Thoracic aorta (tissue), 2 donors: ENCODE measurements around the gene PSORS1C1. TPM values are rescaled to one million over a fixed set of nuclear protein-coding genes. Genes with fewer than 3 reads are reported as not detected.
A peak's percentile ranks its signal among the peaks of the same experiment; 100 is the strongest.

Experiments used
- ATAC-seq: fragments of 150-250 bp; one replicate; pipeline ENCODE4 v1.8.0; 2017; ENCODE audit warnings: low read depth; ENCODE audit not compliant: insufficient number of reproducible peaks, low FRiP score
- DNase-seq: peaks from one replicate; pipeline ENCODE4 v3.0.0-alpha.2; 2020; ENCODE audit warnings: low spot score
- H3K27ac ChIP-seq, 2 donors: fragments of 200-600 bp; sonication (generic); 1 replicate in 1 of 2; 2 replicates in 1 of 2; pipeline ENCODE4 v1.5.1; 2016; ENCODE audit warnings: mild to moderate bottlenecking in 2 of 2, moderate library complexity in 2 of 2
- H3K27me3 ChIP-seq: fragments of 200-600 bp; sonication (generic); replicated peaks from 2 replicates; pipeline ENCODE4 v1.6.0; 2016; ENCODE audit warnings: mild to moderate bottlenecking; ENCODE audit not compliant: insufficient read depth
- H3K36me3 ChIP-seq: fragments of 200-600 bp; sonication (generic); one replicate; pipeline ENCODE4 v1.5.1; 2016
- H3K4me1 ChIP-seq, 2 donors: fragments of 200-600 bp; sonication (generic); 1 replicate in 1 of 2; 2 replicates in 1 of 2; pipeline versions ENCODE4 v1.5.1 to v1.6.0; 2016; ENCODE audit warnings: low read depth in 2 of 2, mild to moderate bottlenecking in 1 of 2; ENCODE audit not compliant: control insufficient read depth in 1 of 2
- H3K4me3 ChIP-seq: fragments of 200-600 bp; sonication (generic); 2 replicates; pipeline ENCODE4 v1.5.1; 2016; ENCODE audit warnings: mild to moderate bottlenecking
- H3K9me3 ChIP-seq: fragments of 200-600 bp; sonication (generic); 2 replicates; pipeline ENCODE4 v1.5.1; 2016
- total RNA-seq, 2 donors: library from RNA; depleted of rRNA; stranded (reverse); fragments of >200 nt; gene quantifications; one replicate each; pipeline versions ENCODE4 v1.1.0 to v1.2.3, GENCODE V29; 2016
- TF ChIP-seq, protein P1 (sequence below): fragments of 200-600 bp; sonication (generic); IDR thresholded peaks from one replicate; pipeline ENCODE4 v1.5.1; 2019; ENCODE audit warnings: antibody characterized with exemption

The PSORS1C1 gene
- total RNA-seq, 2 donors from 2014 or later = 3.7 to 6.8 TPM

DNA sequence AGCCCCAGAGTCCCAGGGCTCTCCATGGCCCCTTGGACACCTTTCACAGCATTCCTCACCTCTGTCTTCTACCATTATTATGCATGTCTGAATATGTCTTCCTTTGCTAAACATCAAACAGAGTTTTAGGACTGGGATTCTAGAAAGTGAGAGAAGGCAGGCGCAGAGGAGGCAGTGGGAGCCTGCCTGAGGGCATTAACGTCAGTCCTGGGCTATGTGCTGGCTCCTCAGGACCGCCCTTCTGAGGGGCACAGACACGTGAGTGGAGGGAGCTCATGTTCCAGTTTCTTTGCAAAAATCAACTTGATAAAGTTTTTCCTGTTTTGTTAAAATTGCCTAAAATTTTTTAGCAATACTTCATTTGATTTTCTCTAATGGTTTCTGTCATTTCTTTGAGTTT is 40.2 kb upstream of the PSORS1C1 start:
- H3K4me1 ChIP-seq = no peaks in the 10 kb centered on the region
- TF ChIP-seq, protein P1, sequence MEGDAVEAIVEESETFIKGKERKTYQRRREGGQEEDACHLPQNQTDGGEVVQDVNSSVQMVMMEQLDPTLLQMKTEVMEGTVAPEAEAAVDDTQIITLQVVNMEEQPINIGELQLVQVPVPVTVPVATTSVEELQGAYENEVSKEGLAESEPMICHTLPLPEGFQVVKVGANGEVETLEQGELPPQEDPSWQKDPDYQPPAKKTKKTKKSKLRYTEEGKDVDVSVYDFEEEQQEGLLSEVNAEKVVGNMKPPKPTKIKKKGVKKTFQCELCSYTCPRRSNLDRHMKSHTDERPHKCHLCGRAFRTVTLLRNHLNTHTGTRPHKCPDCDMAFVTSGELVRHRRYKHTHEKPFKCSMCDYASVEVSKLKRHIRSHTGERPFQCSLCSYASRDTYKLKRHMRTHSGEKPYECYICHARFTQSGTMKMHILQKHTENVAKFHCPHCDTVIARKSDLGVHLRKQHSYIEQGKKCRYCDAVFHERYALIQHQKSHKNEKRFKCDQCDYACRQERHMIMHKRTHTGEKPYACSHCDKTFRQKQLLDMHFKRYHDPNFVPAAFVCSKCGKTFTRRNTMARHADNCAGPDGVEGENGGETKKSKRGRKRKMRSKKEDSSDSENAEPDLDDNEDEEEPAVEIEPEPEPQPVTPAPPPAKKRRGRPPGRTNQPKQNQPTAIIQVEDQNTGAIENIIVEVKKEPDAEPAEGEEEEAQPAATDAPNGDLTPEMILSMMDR = no peak
- no peak overlapping the region for H3K4me3 ChIP-seq
- H3K27me3 ChIP-seq = no peaks in the 10 kb centered on the region
- DNase-seq (no peak), ATAC-seq (no peak)
- H3K36me3 ChIP-seq = no peaks in the 10 kb centered on the region
- H3K27ac ChIP-seq = no peak overlapping the region
- no peaks in the 10 kb centered on the region for H3K9me3 ChIP-seq

GRCh38 chr6:31075528-31075927 is 39.1 kb upstream of the PSORS1C1 start:
- ATAC-seq (no peak), DNase-seq (no peak)
- Histone ChIP-seq H3K4me3 (no peak overlapping the region), H3K27me3 (no peaks in the 10 kb centered on the region), H3K9me3 (no peaks in the 10 kb centered on the region), H3K4me1 (no peaks in the 10 kb centered on the region), H3K36me3 (no peaks in the 10 kb centered on the region), H3K27ac (no peak overlapping the region)
- TF ChIP-seq, protein P1 = no peak

- DNase-seq (no peak), ATAC-seq (no peak)
- H3K27me3 ChIP-seq = no peaks in the 10 kb centered on the region
- H3K9me3 ChIP-seq = no peaks in the 10 kb centered on the region
- H3K36me3 ChIP-seq = no peaks in the 10 kb centered on the region
- H3K4me3 ChIP-seq = no peak overlapping the region
- H3K27ac ChIP-seq = no peak overlapping the region
- TF ChIP-seq, protein P1 = no peak
- H3K4me1 ChIP-seq = no peaks in the 10 kb centered on the region
Observed at GRCh38 chr6:31076611-31077010, 38.0 kb upstream of the PSORS1C1 start.

GRCh38 chr6:31079656-31080261 is 34.8 kb upstream of the PSORS1C1 start:
- DNase-seq (peak; percentile 33), ATAC-seq (no peak)
- Histone ChIP-seq H3K36me3 (no peaks in the 10 kb centered on the region), H3K4me1 (no peaks in the 10 kb centered on the region), H3K27me3 (no peaks in the 10 kb centered on the region), H3K4me3 (peak overlapping the region; percentile 49), H3K9me3 (no peaks in the 10 kb centered on the region), H3K27ac (no peak overlapping the region)
- TF ChIP-seq, protein P1 = peak; percentile 75

- no peak overlapping the region for H3K27ac ChIP-seq
- peaks cover 0 to under 1% of the 10 kb centered on the region in 2 donors for H3K4me1 ChIP-seq
- no peaks in the 10 kb centered on the region for H3K36me3 ChIP-seq
- H3K9me3 ChIP-seq = no peaks in the 10 kb centered on the region
- no peak for ATAC-seq
- TF ChIP-seq, protein P1 = no peak
- no peak overlapping the region for H3K4me3 ChIP-seq
- no peaks in the 10 kb centered on the region for H3K27me3 ChIP-seq
- no peak for DNase-seq
Observed at GRCh38 chr6:31081872-31082271, 32.7 kb upstream of the PSORS1C1 start.
